Naive thymus-derived CD4-positive, alpha-beta T cell (primary cell): ENCODE measurements around the gene GTF3C4. TPM values are rescaled to one million over a fixed set of nuclear protein-coding genes. Genes with fewer than 3 reads are reported as not detected.

Source experiments
- ATAC-seq: fragments of 150-1000 bp; cut with Tn5 transposase; 2 replicates; pipeline ENCODE4 v1.10.0; 2021; ENCODE audit warnings: mild to moderate bottlenecking, moderate library complexity
- CTCF ChIA-PET: fragments of 350-600 bp; sonication (Branson Sonifier 250); formaldehyde crosslinking; loops from one replicate; lab custom pipeline; 2021; ENCODE audit warnings: antibody characterized with exemption; lab: Charles Lee
- POLR2A ChIA-PET: fragments of 350-600 bp; sonication (Branson Sonifier 250); formaldehyde crosslinking; loops from one replicate; lab custom pipeline; 2021; ENCODE audit warnings: antibody characterized with exemption, inconsistent platforms; lab: Charles Lee
- DNase-seq, 9 donors: peaks; one replicate each; pipeline versions ENCODE4 v3.0.0 to v3.0.0-alpha.2; 2020 to 2022; ENCODE audit warnings: mixed read lengths in 1 of 9
- H3K27ac ChIP-seq: one replicate; pipeline ENCODE4 v1.7.0; 2013; ENCODE audit warnings: mild to moderate bottlenecking, low read depth, low read length, moderate library complexity
- H3K27me3 ChIP-seq, 2 donors: one replicate each; pipeline ENCODE4 v1.7.0; 2013; ENCODE audit warnings: low read length in 2 of 2, mild to moderate bottlenecking in 2 of 2, moderate library complexity in 2 of 2; ENCODE audit not compliant: control insufficient read depth in 2 of 2, insufficient read depth in 2 of 2
- H3K36me3 ChIP-seq, 3 experiments: 1 replicate in 2 of 3; 2 replicates in 1 of 3; pipeline ENCODE4 v1.7.0; 2013; ENCODE audit warnings: low read length in 3 of 3, mild to moderate bottlenecking in 3 of 3, moderate library complexity in 1 of 3; ENCODE audit not compliant: insufficient read depth in 3 of 3, control insufficient read depth in 2 of 3
- H3K4me1 ChIP-seq, 2 donors: one replicate each; pipeline ENCODE4 v1.7.0; 2013; ENCODE audit warnings: low read length in 2 of 2, mild to moderate bottlenecking in 2 of 2, moderate library complexity in 1 of 2; ENCODE audit not compliant: control insufficient read depth in 2 of 2, insufficient read depth in 2 of 2
- H3K4me3 ChIP-seq: 2 replicates; pipeline ENCODE4 v1.7.0; 2013; ENCODE audit warnings: mild to moderate bottlenecking, low read length
- H3K9me3 ChIP-seq, 3 experiments: 1 replicate in 2 of 3; 2 replicates in 1 of 3; pipeline ENCODE4 v1.7.0; 2013; ENCODE audit warnings: low read length in 3 of 3; ENCODE audit not compliant: control insufficient read depth in 2 of 3
- H3K27ac Mint-ChIP-seq, 9 donors: one replicate each; pipeline ENCODE4 v1.8.0; 2020 to 2022; ENCODE audit warnings: mixed read lengths in 9 of 9, mild to moderate bottlenecking in 8 of 9, moderate library complexity in 5 of 9, inconsistent platforms in 2 of 9
- H3K27me3 Mint-ChIP-seq, 5 donors: one replicate each; pipeline ENCODE4 v1.8.0; 2021 to 2022; ENCODE audit warnings: mixed read lengths in 5 of 5, mild to moderate bottlenecking in 1 of 5
- H3K36me3 Mint-ChIP-seq, 5 donors: one replicate each; pipeline ENCODE4 v1.8.0; 2020 to 2022; ENCODE audit warnings: mixed read lengths in 5 of 5, mild to moderate bottlenecking in 3 of 5, inconsistent platforms in 1 of 5
- H3K4me1 Mint-ChIP-seq, 7 donors: one replicate each; pipeline ENCODE4 v1.8.0; 2020 to 2022; ENCODE audit warnings: mixed read lengths in 7 of 7, mild to moderate bottlenecking in 3 of 7, inconsistent platforms in 1 of 7
- H3K4me3 Mint-ChIP-seq, 10 donors: one replicate each; pipeline ENCODE4 v1.8.0; 2020 to 2022; ENCODE audit warnings: mild to moderate bottlenecking in 10 of 10, mixed read lengths in 10 of 10, moderate library complexity in 6 of 10, inconsistent platforms in 2 of 10
- H3K9me3 Mint-ChIP-seq, 11 donors: one replicate each; pipeline ENCODE4 v1.8.0; 2020 to 2022; ENCODE audit warnings: mixed read lengths in 11 of 11, mild to moderate bottlenecking in 4 of 11, inconsistent platforms in 1 of 11, moderate library complexity in 1 of 11
- intact Hi-C, 2 donors: fragments of 100-400 bp; cut with micrococcal nuclease; formaldehyde crosslinking; loops; one replicate each; pipeline ENCODE4 v1.15.1; 2023
- polyA plus RNA-seq, 2 donors: library from polyadenylated mRNA; unstranded; fragments of 300-500 nt; fragmentation: Illumina TruSeq; gene quantifications; one replicate each; pipeline ENCODE4 v1.2.3, GENCODE V29; 2021
- total RNA-seq, 6 experiments: library from RNA in 5 of 6; stranded (reverse) in 5 of 6; gene quantifications; 1 replicate in 5 of 6; 2 replicates in 1 of 6; pipeline ENCODE4 v1.2.3 and lab custom pipeline; 2021 to 2026

Gene GTF3C4
- total and polyA plus RNA-seq, 7 experiments from 2014 or later = 3.6 to 16.7 (median 12.8) TPM

GRCh38 chr9:132671620-132672412 lies 1.6 kb downstream of the GTF3C4 start:
- peaks cover 16 to 19% of the 10 kb centered on the region in 2 donors for H3K4me1 ChIP-seq
- no peaks in the 10 kb centered on the region for H3K27me3 Mint-ChIP-seq
- peak overlapping the region; percentile 83 to 92 (median 90) for H3K4me3 Mint-ChIP-seq
- ATAC-seq = no peak
- H3K9me3 Mint-ChIP-seq = no peaks in the 10 kb centered on the region
- peaks cover 0 to 10% (median 0%) of the 10 kb centered on the region in 3 experiments for H3K36me3 ChIP-seq
- H3K4me3 ChIP-seq = peak overlapping the region; percentile 100
- H3K27ac ChIP-seq = peak overlapping the region; percentile 94
- ChIA-PET CTCF (interaction anchor here (1.4 kb wide), 1 partner anchor 12 kb away, joined by 3 read pairs; no protein-coding TSS in a partner anchor), POLR2A (interaction anchor here (0.5 to 0.6 kb wide), 2 partner anchors 23 to 267 kb away, joined by 3 to 4 read pairs; no protein-coding TSS in a partner anchor)
- no peaks in the 10 kb centered on the region for H3K27me3 ChIP-seq
- intact Hi-C loops = loop anchor here (5.0 kb wide), 2 partner anchors 165 to 510 kb away; partner anchors contain the start of gene NTNG2 (in 1 of the 2)
- H3K36me3 Mint-ChIP-seq = peaks cover 0 to 8% (median 0%) of the 10 kb centered on the region in 5 donors
- H3K9me3 ChIP-seq = no peaks in the 10 kb centered on the region
- peaks cover 25 to 68% (median 56%) of the 10 kb centered on the region in 7 donors for H3K4me1 Mint-ChIP-seq
- DNase-seq = no peak
- peak overlapping the region; percentile 74 to 96 (median 89) for H3K27ac Mint-ChIP-seq

DNA sequence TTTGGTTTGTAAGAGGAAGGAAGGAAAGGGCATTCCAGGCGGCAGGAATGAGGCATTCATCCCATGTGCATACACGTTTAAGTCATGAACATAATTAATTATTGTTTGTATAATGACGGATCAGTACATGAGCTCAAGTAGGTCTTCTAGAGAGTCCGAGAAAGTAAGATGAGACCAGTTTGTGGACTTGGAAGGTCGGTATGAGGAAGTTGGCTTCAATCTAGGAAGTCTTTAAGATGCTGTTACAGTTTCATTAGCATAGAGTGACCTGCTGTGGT lies 2.1 kb downstream of the GTF3C4 start:
- Mint-ChIP-seq H3K27ac (peak overlapping the region in 7 of 9 donors; percentile 0 to 93 (median 20)), H3K4me1 (peaks cover 27 to 65% (median 59%) of the 10 kb centered on the region in 7 donors), H3K4me3 (peak overlapping the region in 9 of 10 donors; percentile 40 to 92 (median 89)), H3K27me3 (no peaks in the 10 kb centered on the region), H3K9me3 (no peaks in the 10 kb centered on the region), H3K36me3 (peaks cover 0 to 10% (median 0%) of the 10 kb centered on the region in 5 donors)
- POLR2A ChIA-PET = interaction anchor here (0.5 kb wide), 1 partner anchor 22 kb away, joined by 3 read pairs; no protein-coding TSS in a partner anchor
- H3K36me3 ChIP-seq = peaks cover 0 to 10% (median 0%) of the 10 kb centered on the region in 3 experiments
- ATAC-seq = no peak
- no peaks in the 10 kb centered on the region for H3K9me3 ChIP-seq
- intact Hi-C loops = loop anchor here (5.0 kb wide), 2 partner anchors 165 to 510 kb away; partner anchors contain the start of gene NTNG2 (in 1 of the 2)
- DNase-seq = no peak
- H3K27me3 ChIP-seq = no peaks in the 10 kb centered on the region
- no peak overlapping the region for H3K4me3 ChIP-seq
- CTCF ChIA-PET = no interaction called here
- peak overlapping the region; percentile 94 for H3K27ac ChIP-seq
- H3K4me1 ChIP-seq = peaks cover 16 to 19% of the 10 kb centered on the region in 2 donors

DNA sequence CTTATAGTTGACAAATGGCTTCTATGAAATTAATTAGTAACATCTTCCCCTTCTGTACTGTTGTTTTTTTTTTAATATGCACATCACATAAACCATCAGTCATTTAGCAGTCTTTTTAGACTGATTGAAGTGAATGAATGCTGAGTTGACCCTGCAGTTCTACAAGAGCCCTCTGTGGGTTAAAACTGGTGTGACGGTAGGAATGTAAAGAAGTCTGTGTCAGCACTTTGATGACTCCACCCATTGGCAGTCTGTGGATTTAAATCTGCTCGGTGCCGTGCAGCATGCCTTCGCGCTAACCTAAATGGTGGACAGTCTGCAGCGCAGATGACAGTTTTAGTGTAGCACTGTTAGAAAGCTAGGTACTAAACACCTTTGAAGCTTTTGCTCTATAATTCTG lies 3.1 kb downstream of the GTF3C4 start:
- Mint-ChIP-seq H3K4me1 (peaks cover 23 to 55% (median 52%) of the 10 kb centered on the region in 7 donors), H3K27ac (peak overlapping the region in 6 of 9 donors; percentile 3 to 62 (median 24)), H3K4me3 (peak overlapping the region in 8 of 10 donors; percentile 1 to 64 (median 31)), H3K36me3 (peaks cover under 1 to 16% (median 5%) of the 10 kb centered on the region in 5 donors), H3K27me3 (no peaks in the 10 kb centered on the region), H3K9me3 (no peaks in the 10 kb centered on the region)
- ATAC-seq (no peak), DNase-seq (peak in 3 of 9 donors; percentile 8 to 34 (median 13))
- POLR2A ChIA-PET = interaction anchor here (1.0 to 1.2 kb wide), 2 partner anchors 15 to 96 kb away, joined by 3 read pairs; no protein-coding TSS in a partner anchor
- Histone ChIP-seq H3K4me1 (peaks cover 16 to 19% of the 10 kb centered on the region in 2 donors), H3K36me3 (peaks cover under 1 to 17% (median 2%) of the 10 kb centered on the region in 3 experiments), H3K27ac (no peak overlapping the region), H3K9me3 (no peaks in the 10 kb centered on the region), H3K4me3 (no peak overlapping the region), H3K27me3 (no peaks in the 10 kb centered on the region)
- CTCF ChIA-PET = no interaction called here
- intact Hi-C loops = loop anchor here (5.0 kb wide), 2 partner anchors 166 to 511 kb away; partner anchors contain the start of gene NTNG2 (in 1 of the 2)

GRCh38 chr9:132674485-132674884 lies 4.2 kb downstream of the GTF3C4 start:
- POLR2A ChIA-PET = interaction anchor here (1.0 to 1.2 kb wide), 2 partner anchors 14 to 95 kb away, joined by 3 read pairs; no protein-coding TSS in a partner anchor
- H3K27ac ChIP-seq = no peak overlapping the region
- Mint-ChIP-seq H3K27ac (peak overlapping the region in 1 of 9 donors; percentile 39), H3K9me3 (no peaks in the 10 kb centered on the region), H3K27me3 (no peaks in the 10 kb centered on the region), H3K4me1 (peaks cover 23 to 55% (median 48%) of the 10 kb centered on the region in 7 donors), H3K4me3 (no peak overlapping the region), H3K36me3 (peaks cover 10 to 26% (median 14%) of the 10 kb centered on the region in 5 donors)
- intact Hi-C loops = loop anchor here (5.0 kb wide), 2 partner anchors 167 to 512 kb away; partner anchors contain the start of gene NTNG2 (in 1 of the 2)
- ATAC-seq (no peak), DNase-seq (no peak)
- H3K4me1 ChIP-seq = peaks cover 16 to 19% of the 10 kb centered on the region in 2 donors
- H3K9me3 ChIP-seq = no peaks in the 10 kb centered on the region
- H3K4me3 ChIP-seq = no peak overlapping the region
- H3K27me3 ChIP-seq = no peaks in the 10 kb centered on the region
- peaks cover 3 to 28% (median 10%) of the 10 kb centered on the region in 3 experiments for H3K36me3 ChIP-seq
- CTCF ChIA-PET = no interaction called here

GRCh38 chr9:132677976-132678375 lies 7.7 kb downstream of the GTF3C4 start:
- Mint-ChIP-seq H3K27me3 (no peaks in the 10 kb centered on the region), H3K36me3 (peaks cover 11 to 33% (median 20%) of the 10 kb centered on the region in 5 donors), H3K4me3 (no peak overlapping the region), H3K27ac (no peak overlapping the region), H3K4me1 (peaks cover 20 to 49% (median 42%) of the 10 kb centered on the region in 7 donors), H3K9me3 (no peaks in the 10 kb centered on the region)
- Histone ChIP-seq H3K27ac (no peak overlapping the region), H3K9me3 (no peaks in the 10 kb centered on the region), H3K4me3 (no peak overlapping the region), H3K36me3 (peaks cover 3 to 30% (median 19%) of the 10 kb centered on the region in 3 experiments), H3K4me1 (no peaks in the 10 kb centered on the region), H3K27me3 (no peaks in the 10 kb centered on the region)
- intact Hi-C loops = no loop called here
- ATAC-seq = no peak
- CTCF ChIA-PET = no interaction called here
- POLR2A ChIA-PET = interaction anchor here (0.6 kb wide), 1 partner anchor 64 kb away, joined by 3 read pairs; no protein-coding TSS in a partner anchor
- DNase-seq = no peak

DNA sequence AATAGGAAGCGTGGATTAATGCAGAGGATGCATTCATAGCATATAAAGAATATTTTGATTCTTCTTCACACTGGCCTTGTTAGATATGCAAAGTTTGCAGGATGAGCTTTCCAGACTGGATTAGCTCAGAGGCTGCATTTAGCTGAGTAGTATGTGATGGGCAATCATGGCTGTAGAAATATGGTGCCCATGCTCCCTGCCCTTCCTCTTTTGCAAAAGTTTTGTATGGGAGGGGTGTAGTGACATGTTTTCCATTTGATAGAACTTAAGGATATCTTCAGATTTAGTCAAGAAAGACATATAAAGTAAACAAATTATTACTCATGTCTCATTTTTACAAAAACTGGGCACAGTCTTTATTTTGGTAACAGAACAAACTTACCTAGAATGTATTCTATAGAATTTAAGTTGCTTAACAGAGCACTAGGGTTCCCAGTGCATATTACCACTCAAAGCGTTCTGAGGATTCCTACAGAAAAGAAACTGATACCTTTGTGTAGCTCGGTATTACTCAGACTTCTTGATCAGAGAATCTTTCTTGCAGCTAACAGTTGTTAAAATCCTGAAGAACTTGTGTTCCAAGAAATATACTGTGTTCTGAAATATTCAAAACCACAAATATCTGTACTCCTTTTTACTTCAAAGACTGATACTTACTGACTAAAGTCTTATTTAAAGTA lies 9.8 kb downstream of the GTF3C4 start:
- Mint-ChIP-seq H3K9me3 (no peaks in the 10 kb centered on the region), H3K27ac (peak overlapping the region in 1 of 9 donors; percentile 73), H3K27me3 (no peaks in the 10 kb centered on the region), H3K4me1 (peaks cover 13 to 51% (median 23%) of the 10 kb centered on the region in 7 donors), H3K4me3 (peak overlapping the region in 1 of 10 donors; percentile 48), H3K36me3 (peaks cover 22 to 40% (median 29%) of the 10 kb centered on the region in 5 donors)
- Histone ChIP-seq H3K4me1 (no peaks in the 10 kb centered on the region), H3K27me3 (no peaks in the 10 kb centered on the region), H3K36me3 (peaks cover 13 to 46% (median 19%) of the 10 kb centered on the region in 3 experiments), H3K4me3 (no peak overlapping the region), H3K9me3 (no peaks in the 10 kb centered on the region), H3K27ac (no peak overlapping the region)
- DNase-seq (no peak), ATAC-seq (no peak)
- intact Hi-C loops = no loop called here
- POLR2A ChIA-PET = no interaction called here
- CTCF ChIA-PET = interaction anchor here (0.6 kb wide), 1 partner anchor 208 kb away, joined by 3 read pairs; no protein-coding TSS in a partner anchor
